H1 (cell line): ENCODE data around the gene TYK2. TPM values are rescaled to one million over a fixed set of nuclear protein-coding genes. Genes with fewer than 3 reads are reported as not detected.

Experiments used
- BCL11A ChIP-seq, 2 experiments: IDR thresholded peaks; one replicate each; pipeline ENCODE4 v1.6.1; 2011; ENCODE audit warnings: low read depth in 2 of 2, low read length in 2 of 2, mild to moderate bottlenecking in 2 of 2
- CBX8 ChIP-seq: fragments of 300-800, 300-1000 bp; sonication (generic); IDR thresholded peaks from 2 replicates; pipeline ENCODE4 v1.7.1; 2016; ENCODE audit warnings: low read depth, low read length, borderline replicate concordance
- CHD1 ChIP-seq: IDR thresholded peaks from 2 replicates; pipeline ENCODE4 v1.6.1; 2012; ENCODE audit warnings: low read depth, low read length, improper control_type of control experiment
- E2F6 ChIP-seq: IDR thresholded peaks from 2 replicates; pipeline ENCODE4 v1.6.1; 2012; ENCODE audit warnings: inconsistent platforms
- EGR1 ChIP-seq: IDR thresholded peaks from 2 replicates; pipeline ENCODE4 v1.6.1; 2011; ENCODE audit warnings: low read depth, low read length, borderline replicate concordance
- FOSL1 ChIP-seq: IDR thresholded peaks from 2 replicates; pipeline ENCODE4 v1.6.1; 2011; ENCODE audit warnings: mild to moderate bottlenecking, low read depth, low read length, moderate library complexity; ENCODE audit not compliant: insufficient read depth
- JUND ChIP-seq: IDR thresholded peaks from 2 replicates; pipeline ENCODE4 v1.6.1; 2011; ENCODE audit warnings: mild to moderate bottlenecking, improper control_type of control experiment, low read length
- NANOG ChIP-seq: IDR thresholded peaks from 2 replicates; pipeline ENCODE4 v1.6.1; 2011; ENCODE audit warnings: low read length, low read depth, mild to moderate bottlenecking, inconsistent platforms; ENCODE audit not compliant: insufficient read depth, poor library complexity, severe bottlenecking
- RFX5 ChIP-seq: IDR thresholded peaks from 2 replicates; pipeline ENCODE4 v1.6.1; 2011; ENCODE audit warnings: low read depth, low read length, improper control_type of control experiment, borderline replicate concordance
- SIN3A ChIP-seq, 2 experiments: IDR thresholded peaks in 1 of 2; conservative IDR thresholded peaks in 1 of 2; 2 replicates each; pipeline ENCODE4 v1.6.1; 2011 to 2012; ENCODE audit warnings: low read length in 2 of 2, improper control_type of control experiment in 1 of 2, low read depth in 1 of 2, mild to moderate bottlenecking in 1 of 2
- SIX5 ChIP-seq: IDR thresholded peaks from 2 replicates; pipeline ENCODE4 v1.6.1; 2011; ENCODE audit warnings: mild to moderate bottlenecking, low read depth, low read length
- TAF1 ChIP-seq: IDR thresholded peaks from 2 replicates; pipeline ENCODE4 v1.6.1; 2011; ENCODE audit warnings: mild to moderate bottlenecking, low read depth, low read length
- TCF12 ChIP-seq: IDR thresholded peaks from 2 replicates; pipeline ENCODE4 v1.6.1; 2011; ENCODE audit warnings: low read depth, mild to moderate bottlenecking, low read length
- YY1 ChIP-seq: IDR thresholded peaks from 2 replicates; pipeline ENCODE4 v1.6.1; 2011; ENCODE audit warnings: low read depth, mild to moderate bottlenecking, low read length
- ZNF274 ChIP-seq: IDR thresholded peaks from 2 replicates; pipeline ENCODE4 v1.7.0; 2012; ENCODE audit warnings: low read length, borderline replicate concordance; ENCODE audit errors: extremely low read depth
- polyA plus RNA-seq, 7 experiments: library from polyadenylated mRNA; depleted of rRNA in 3 of 7; stranded (reverse) in 5 of 7; unstranded in 2 of 7; fragments of >200 nt in 5 of 7; fragments of 200-250 nt in 2 of 7; gene quantifications; 1 replicate in 5 of 7; 2 replicates in 1 of 7; 4 replicates in 1 of 7; pipeline versions ENCODE4 v1.2.1 to v1.2.3, GENCODE V29; 2011 to 2013; ENCODE audit warnings: missing spikeins in 2 of 7, mixed read lengths in 2 of 7
- total RNA-seq: library from RNA; stranded (reverse); fragmentation: NEBNext Ultra II Directional; extraction: Animal tissue kit (Norgen Biotek cat#: 25700); gene quantifications from 2 replicates; pipeline ENCODE4 v1.2.1, GENCODE V29; 2021

The TYK2 gene
- total and polyA plus RNA-seq, 2 of the 8 experiments (the other 6 are each of a cell fraction or from before 2014, with no cell fraction given), result 32.1 to 40.8 TPM

- TF ChIP-seq TAF1 (peak; percentile 61; the same call in 1 of the 2 replicates), FOSL1 (no peak), E2F6 (peak; percentile 77), SIX5 (no peak), TCF12 (no peak), SIN3A (conservative IDR thresholded peaks at IDR 0.05 in 1 of 2, IDR thresholded peaks at IDR 0.05 in 1 of 2; ENCODE audit: low read depth in 1 of 2, low read length in 2 of 2) (peak in 1 of 2 experiments; percentile 64; a peak in 1 of 4 replicates), JUND (no peak), ZNF274 (no peak), RFX5 (no peak), BCL11A (IDR thresholded peaks at IDR 0.05; ENCODE audit: low read depth in 2 of 2, low read length in 2 of 2) (no peak), YY1 (no peak), NANOG (no peak), CBX8 (no peak), CHD1 (no peak), EGR1 (peak; percentile 52; the same call in 1 of the 2 replicates)
Observed at GRCh38 chr19:10352764-10353671, 27.4 kb downstream of the TYK2 start (continued).
